Nephron (organoid): Measurements from ENCODE around the gene TTC21B.

Experiments
- H3K27ac Mint-ChIP-seq, 3 experiments: 2 replicates each; pipeline ENCODE4 v1.8.0; 2020; ENCODE audit warnings: mixed read lengths in 3 of 3, mild to moderate bottlenecking in 2 of 3, moderate library complexity in 1 of 3
- H3K27me3 Mint-ChIP-seq: 2 replicates; pipeline ENCODE4 v1.8.0; 2021; ENCODE audit warnings: low read depth, mild to moderate bottlenecking, moderate library complexity, mixed read lengths
- H3K36me3 Mint-ChIP-seq: 2 replicates; pipeline ENCODE4 v1.8.0; 2020; ENCODE audit warnings: low read depth, mixed read lengths
- H3K4me1 Mint-ChIP-seq: 2 replicates; pipeline ENCODE4 v1.8.0; 2020; ENCODE audit warnings: mixed read lengths
- H3K4me3 Mint-ChIP-seq, 3 experiments: 2 replicates each; pipeline ENCODE4 v1.8.0; 2020; ENCODE audit warnings: mild to moderate bottlenecking in 3 of 3, mixed read lengths in 3 of 3, moderate library complexity in 2 of 3
- H3K9me3 Mint-ChIP-seq: 2 replicates; pipeline ENCODE4 v1.8.0; 2020; ENCODE audit warnings: mixed read lengths
- CTCF ChIP-seq, 3 experiments: fragments of 200-600 bp; sonication (generic); IDR thresholded peaks; one replicate each; pipeline ENCODE4 v1.5.0; 2021; ENCODE audit warnings: antibody characterized with exemption in 3 of 3; ENCODE audit not compliant: unreplicated experiment in 3 of 3

The TTC21B gene

DNA sequence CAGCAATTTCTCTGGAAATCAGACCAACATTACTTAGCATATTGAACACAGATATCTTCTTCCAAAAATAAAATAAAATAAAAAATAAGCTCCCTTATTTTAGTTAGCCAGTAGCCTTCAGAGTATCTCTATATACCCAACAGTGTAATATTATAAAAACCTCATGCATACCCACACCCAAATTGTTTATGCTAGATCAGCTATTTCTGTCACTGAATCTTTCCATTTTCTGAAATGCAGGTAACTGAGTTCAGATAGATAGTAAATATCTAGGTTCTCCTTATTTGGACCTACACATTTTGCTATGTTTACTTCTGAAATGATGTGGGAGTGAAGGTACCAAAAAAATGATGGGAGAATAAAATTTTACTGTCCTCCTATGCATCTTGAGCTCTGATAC is 39.9 kb downstream of the TTC21B start:
- H3K27me3 Mint-ChIP-seq, result no peaks in the 10 kb centered on the region

GRCh38 chr2:165911981-165912380 is 41.6 kb downstream of the TTC21B start:
- no peaks in the 10 kb centered on the region for H3K9me3 Mint-ChIP-seq
- TF ChIP-seq CTCF (IDR thresholded peaks at IDR 0.05; ENCODE audit: unreplicated experiment in 3 of 3), result no peak
- no peaks in the 10 kb centered on the region for H3K27me3 Mint-ChIP-seq
- no peak overlapping the region for H3K27ac Mint-ChIP-seq
- H3K4me1 Mint-ChIP-seq, result no peaks in the 10 kb centered on the region
- H3K36me3 Mint-ChIP-seq, result peaks cover 56% of the 10 kb centered on the region
- H3K4me3 Mint-ChIP-seq, result no peak overlapping the region

More for the DNA sequence above, 39.9 kb downstream of the TTC21B start:
- Mint-ChIP-seq H3K4me3 (no peak overlapping the region), H3K27ac (no peak overlapping the region), H3K9me3 (no peaks in the 10 kb centered on the region), H3K4me1 (no peaks in the 10 kb centered on the region), H3K36me3 (peaks cover 59% of the 10 kb centered on the region)
- no peak for TF ChIP-seq CTCF (IDR thresholded peaks at IDR 0.05; ENCODE audit: unreplicated experiment in 3 of 3)

DNA sequence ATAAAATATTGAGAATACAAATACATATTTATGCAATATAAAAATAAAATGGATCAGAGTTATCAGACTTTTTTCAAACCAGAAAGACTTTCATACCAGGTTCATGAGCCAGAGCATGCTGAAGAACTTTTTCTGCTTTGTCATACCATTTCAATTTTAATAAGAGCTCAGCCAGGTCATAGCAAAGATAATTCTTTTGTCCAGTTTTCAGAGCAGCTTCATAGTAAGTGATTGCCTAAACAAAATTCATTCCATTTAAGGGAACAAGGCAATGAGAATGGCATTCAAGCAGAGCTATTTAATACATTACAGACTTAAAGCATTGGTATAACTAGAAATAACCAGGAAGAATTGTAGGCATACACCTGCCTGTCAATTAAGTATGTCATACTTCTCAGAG is 42.3 kb downstream of the TTC21B start:
- Mint-ChIP-seq H3K9me3 (no peaks in the 10 kb centered on the region), H3K4me1 (no peaks in the 10 kb centered on the region), H3K27ac (no peak overlapping the region), H3K36me3 (peaks cover 53% of the 10 kb centered on the region), H3K27me3 (no peaks in the 10 kb centered on the region), H3K4me3 (no peak overlapping the region)
- TF ChIP-seq CTCF (IDR thresholded peaks at IDR 0.05; ENCODE audit: unreplicated experiment in 3 of 3), result no peak

- no peak for TF ChIP-seq CTCF (IDR thresholded peaks at IDR 0.05; ENCODE audit: unreplicated experiment in 3 of 3)
- H3K9me3 Mint-ChIP-seq, result no peaks in the 10 kb centered on the region
- peaks cover 61% of the 10 kb centered on the region for H3K36me3 Mint-ChIP-seq
- H3K27me3 Mint-ChIP-seq, result no peaks in the 10 kb centered on the region
- H3K27ac Mint-ChIP-seq, result no peak overlapping the region
- H3K4me1 Mint-ChIP-seq, result no peaks in the 10 kb centered on the region
- no peak overlapping the region for H3K4me3 Mint-ChIP-seq
These were observed 44.1 kb downstream of the TTC21B start for GRCh38 chr2:165909466-165909865.

DNA sequence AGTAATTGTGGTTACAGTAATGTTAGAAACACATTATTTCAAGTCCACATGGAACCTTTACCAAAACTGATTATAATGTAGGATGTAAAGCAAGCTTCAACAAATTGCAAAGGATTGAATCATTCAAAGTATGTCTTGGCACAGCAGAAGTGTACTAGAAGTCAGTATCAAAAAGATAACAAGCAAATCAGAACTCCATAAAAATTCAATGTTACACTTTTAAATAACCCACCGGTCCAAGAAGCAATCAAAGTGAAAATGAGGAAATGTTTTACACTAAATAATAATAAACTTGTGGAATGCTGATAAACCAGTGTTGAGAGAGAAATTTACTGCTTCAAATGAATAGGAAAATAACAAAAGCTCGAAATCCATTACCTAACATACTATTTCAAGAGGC is 47.7 kb downstream of the TTC21B start:
- no peaks in the 10 kb centered on the region for H3K27me3 Mint-ChIP-seq
- TF ChIP-seq CTCF (IDR thresholded peaks at IDR 0.05; ENCODE audit: unreplicated experiment in 3 of 3), result no peak
- no peak overlapping the region for H3K4me3 Mint-ChIP-seq
- H3K36me3 Mint-ChIP-seq, result peaks cover 56% of the 10 kb centered on the region
- peaks cover 10% of the 10 kb centered on the region for H3K4me1 Mint-ChIP-seq
- no peaks in the 10 kb centered on the region for H3K9me3 Mint-ChIP-seq
- H3K27ac Mint-ChIP-seq, result no peak overlapping the region

GRCh38 chr2:165905269-165905668 is 48.3 kb downstream of the TTC21B start:
- no peaks in the 10 kb centered on the region for H3K27me3 Mint-ChIP-seq
- no peak for TF ChIP-seq CTCF (IDR thresholded peaks at IDR 0.05; ENCODE audit: unreplicated experiment in 3 of 3)
- H3K4me3 Mint-ChIP-seq, result no peak overlapping the region
- no peak overlapping the region for H3K27ac Mint-ChIP-seq
- H3K36me3 Mint-ChIP-seq, result peaks cover 51% of the 10 kb centered on the region
- no peaks in the 10 kb centered on the region for H3K9me3 Mint-ChIP-seq
- peaks cover 10% of the 10 kb centered on the region for H3K4me1 Mint-ChIP-seq
